ENCODE measurements around the gene PDCD4. TPM values are rescaled to one million over a fixed set of nuclear protein-coding genes. Genes with fewer than 3 reads are reported as not detected.

The PDCD4 gene
- total RNA-seq, 4 donors from 2014 or later, result 230 to 445 (median 330) TPM

DNA sequence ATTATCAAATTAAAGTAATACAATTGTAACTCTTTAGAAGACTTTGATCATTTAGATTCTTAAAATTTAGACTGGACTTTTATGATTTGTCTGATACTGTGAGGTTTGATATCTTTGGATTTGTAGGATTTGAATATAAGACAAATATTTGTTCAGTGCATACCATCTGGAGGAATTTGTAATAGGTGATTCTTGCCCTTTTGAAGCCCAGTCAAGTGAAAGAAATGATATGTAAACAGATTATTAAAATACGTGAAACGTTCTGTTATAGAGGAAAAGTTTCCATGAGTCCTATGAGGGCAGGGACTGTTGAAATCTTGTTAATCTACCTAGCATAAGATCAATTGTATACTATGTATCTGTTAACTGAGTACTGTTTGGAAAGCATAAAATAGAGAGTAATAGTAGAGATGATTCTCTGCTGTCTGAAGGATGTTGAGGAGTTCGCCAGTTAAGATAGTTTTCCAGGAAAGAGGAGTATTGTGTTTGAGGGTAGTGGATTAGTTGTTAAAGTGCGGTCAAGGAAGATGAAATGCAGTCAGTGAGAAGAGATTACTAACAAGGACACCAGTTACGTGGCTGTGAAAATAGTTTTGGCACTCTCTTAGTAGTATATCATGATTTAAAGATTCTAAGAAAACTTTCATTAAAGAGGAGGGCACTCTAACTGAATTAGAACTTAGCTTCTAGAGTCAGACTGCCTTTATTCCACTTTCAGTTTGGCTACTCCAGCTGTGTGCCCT is 14.4 kb downstream of the PDCD4 start:
- TF ChIP-seq, protein P1, sequence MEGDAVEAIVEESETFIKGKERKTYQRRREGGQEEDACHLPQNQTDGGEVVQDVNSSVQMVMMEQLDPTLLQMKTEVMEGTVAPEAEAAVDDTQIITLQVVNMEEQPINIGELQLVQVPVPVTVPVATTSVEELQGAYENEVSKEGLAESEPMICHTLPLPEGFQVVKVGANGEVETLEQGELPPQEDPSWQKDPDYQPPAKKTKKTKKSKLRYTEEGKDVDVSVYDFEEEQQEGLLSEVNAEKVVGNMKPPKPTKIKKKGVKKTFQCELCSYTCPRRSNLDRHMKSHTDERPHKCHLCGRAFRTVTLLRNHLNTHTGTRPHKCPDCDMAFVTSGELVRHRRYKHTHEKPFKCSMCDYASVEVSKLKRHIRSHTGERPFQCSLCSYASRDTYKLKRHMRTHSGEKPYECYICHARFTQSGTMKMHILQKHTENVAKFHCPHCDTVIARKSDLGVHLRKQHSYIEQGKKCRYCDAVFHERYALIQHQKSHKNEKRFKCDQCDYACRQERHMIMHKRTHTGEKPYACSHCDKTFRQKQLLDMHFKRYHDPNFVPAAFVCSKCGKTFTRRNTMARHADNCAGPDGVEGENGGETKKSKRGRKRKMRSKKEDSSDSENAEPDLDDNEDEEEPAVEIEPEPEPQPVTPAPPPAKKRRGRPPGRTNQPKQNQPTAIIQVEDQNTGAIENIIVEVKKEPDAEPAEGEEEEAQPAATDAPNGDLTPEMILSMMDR (IDR thresholded peaks at IDR 0.05), result no peak
- no peak for TF ChIP-seq POLR2A (IDR thresholded peaks at IDR 0.05)
- H3K4me3 ChIP-seq (ENCODE audit: low read depth, poor library complexity, severe bottlenecking), result no peak overlapping the region
- intact Hi-C loops (cut with DNase I; ENCODE audit: low total_unique reads), result no loop called here
- whole genome bisulfite sequencing, 2 donors, result 60 to 61% methylated on average over 5 of the region's 5 CpGs
- DNase-seq (ENCODE audit: low spot score in 2 of 2), result no peak

DNA sequence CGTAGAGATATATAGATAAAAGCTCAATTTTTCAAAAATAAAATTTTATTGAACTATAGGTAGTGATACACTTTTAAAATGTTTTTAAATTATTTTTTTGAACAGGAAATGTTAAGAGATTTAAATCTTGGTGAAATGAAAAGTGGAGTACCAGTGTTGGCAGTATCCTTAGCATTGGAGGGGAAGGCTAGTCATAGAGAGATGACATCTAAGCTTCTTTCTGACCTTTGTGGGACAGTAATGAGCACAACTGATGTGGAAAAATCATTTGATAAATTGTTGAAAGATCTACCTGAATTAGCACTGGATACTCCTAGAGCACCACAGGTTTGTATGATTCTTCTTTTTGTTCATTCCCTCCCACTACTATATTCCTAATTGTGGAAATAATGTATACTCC is 15.8 kb downstream of the PDCD4 start:
- intact Hi-C loops (cut with DNase I; ENCODE audit: low total_unique reads), result no loop called here
- WGBS, 2 donors, result 92 to 98% methylated on average over 1 of the region's 1 CpG

DNA sequence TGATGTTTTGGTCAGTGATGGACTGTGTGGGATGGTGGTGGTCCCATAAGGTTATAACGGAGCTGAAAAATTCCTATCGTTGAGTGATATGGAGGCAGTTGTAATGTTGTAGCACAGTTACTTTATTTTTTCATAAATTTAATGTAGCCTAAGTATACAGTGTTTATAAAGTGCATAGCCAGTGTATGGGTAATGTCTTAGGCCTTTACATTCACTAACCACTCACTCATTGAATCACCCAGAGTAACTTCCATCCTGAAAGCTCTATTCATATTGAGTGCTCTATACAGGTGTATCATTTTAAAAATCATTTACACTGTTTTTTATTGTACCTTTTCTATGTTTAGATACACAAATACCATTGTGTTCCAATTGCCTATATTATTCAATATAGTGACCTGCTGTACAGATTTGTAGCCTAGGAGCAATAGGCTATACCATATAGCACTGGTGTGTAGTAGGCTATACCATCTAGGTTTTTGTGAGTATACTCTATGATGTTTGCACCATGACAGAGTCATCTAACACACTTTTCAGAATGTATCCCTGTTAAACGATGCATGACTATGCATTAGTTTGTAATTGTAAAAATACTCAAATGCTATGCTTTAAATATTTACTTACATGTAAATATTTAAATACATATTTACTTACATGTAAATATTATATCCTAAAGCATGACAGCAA is 21.0 kb downstream of the PDCD4 start:
- H3K4me3 ChIP-seq (ENCODE audit: low read depth, poor library complexity, severe bottlenecking), result no peak overlapping the region
- TF ChIP-seq, protein P1 (IDR thresholded peaks at IDR 0.05), result no peak
- no peak for TF ChIP-seq POLR2A (IDR thresholded peaks at IDR 0.05)
- WGBS, 2 donors, result 78 to 95% methylated on average over 3 of the region's 3 CpGs
- DNase-seq (ENCODE audit: low spot score in 2 of 2), result no peak
- intact Hi-C loops (cut with DNase I; ENCODE audit: low total_unique reads), result loop anchor here (5.0 kb wide), 1 partner anchor 145 kb away; no protein-coding TSS in a partner anchor

More for the DNA sequence above, 15.8 kb downstream of the PDCD4 start:
- TF ChIP-seq POLR2A (IDR thresholded peaks at IDR 0.05), result no peak
- TF ChIP-seq, protein P1 (IDR thresholded peaks at IDR 0.05), result no peak
- H3K4me3 ChIP-seq (ENCODE audit: low read depth, poor library complexity, severe bottlenecking), result no peak overlapping the region
- DNase-seq (ENCODE audit: low spot score in 2 of 2), result no peak

DNA sequence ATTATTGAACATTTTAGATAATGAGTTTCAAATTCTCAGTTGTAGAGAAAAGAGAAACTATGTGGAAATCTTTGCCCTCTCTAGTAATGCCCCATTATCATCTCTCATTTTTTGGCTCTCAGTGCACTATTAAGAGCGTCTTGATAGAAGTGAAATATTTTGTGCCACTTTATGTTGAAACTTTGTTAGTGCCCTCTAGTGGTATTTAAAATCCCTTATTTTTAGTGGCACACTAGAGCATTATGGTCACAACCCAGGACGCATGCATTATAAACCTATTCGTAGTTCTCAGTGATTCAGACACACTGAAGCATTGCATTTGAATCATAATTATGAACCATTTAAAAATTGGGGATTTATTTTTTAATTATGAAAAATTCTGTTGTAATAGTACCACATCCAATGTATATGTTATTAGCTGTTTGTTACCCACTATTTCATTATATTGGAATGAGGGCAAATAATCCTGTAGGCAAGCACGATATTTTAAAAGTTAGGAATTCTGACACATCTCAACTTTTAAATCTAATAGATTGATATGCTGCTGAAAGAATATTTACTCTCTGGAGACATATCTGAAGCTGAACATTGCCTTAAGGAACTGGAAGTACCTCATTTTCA is 21.9 kb downstream of the PDCD4 start:
- H3K4me3 ChIP-seq (ENCODE audit: low read depth, poor library complexity, severe bottlenecking), result no peak overlapping the region
- WGBS, 2 donors, result 22 to 27% methylated on average over 4 of the region's 4 CpGs
- TF ChIP-seq, protein P1 (IDR thresholded peaks at IDR 0.05), result peak in 1 of 3 donors; percentile 47
- no peak for TF ChIP-seq POLR2A (IDR thresholded peaks at IDR 0.05)
- DNase-seq (ENCODE audit: low spot score in 2 of 2), result no peak
- intact Hi-C loops (cut with DNase I; ENCODE audit: low total_unique reads), result loop anchor here (5.0 kb wide), 1 partner anchor 146 kb away; no protein-coding TSS in a partner anchor

DNA sequence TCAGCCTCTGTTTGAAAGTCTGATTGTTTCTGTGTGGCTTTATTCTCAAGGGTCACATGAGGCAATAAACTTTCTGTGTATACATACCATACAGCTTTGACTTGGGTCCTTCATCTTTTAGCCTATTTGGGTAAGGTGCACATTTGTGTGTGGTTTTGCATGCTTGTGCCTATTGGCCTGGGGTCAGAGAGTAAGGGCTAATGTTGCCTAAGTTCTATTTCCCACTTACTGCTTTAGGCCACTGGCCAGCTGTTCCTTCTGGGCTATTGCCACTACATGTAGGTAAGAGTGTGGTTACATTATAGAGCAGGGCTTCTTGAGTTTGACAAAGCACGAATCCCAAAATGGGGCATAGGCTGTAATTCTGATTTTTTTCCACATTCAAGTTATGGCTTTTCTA is 25.5 kb downstream of the PDCD4 start:
- TF ChIP-seq POLR2A (IDR thresholded peaks at IDR 0.05), result no peak
- TF ChIP-seq, protein P1 (IDR thresholded peaks at IDR 0.05), result no peak
- no peak overlapping the region for H3K4me3 ChIP-seq (ENCODE audit: low read depth, poor library complexity, severe bottlenecking)
- no peak for DNase-seq (ENCODE audit: low spot score in 2 of 2)
- WGBS, 2 donors, result 83 to 94% methylated on average over 1 of the region's 1 CpG
- intact Hi-C loops (cut with DNase I; ENCODE audit: low total_unique reads), result no loop called here

Data from lower leg skin (tissue), 4 donors.